HEK293 (cell line): ENCODE measurements around the gene STAB2.

Experiments
- CTCF ChIA-PET: fragments of 350-600 bp; formaldehyde crosslinking; extraction: SDS; loops from one replicate; lab custom pipeline; 2021; ENCODE audit warnings: antibody characterized with exemption; lab: Yijun Ruan, JAX
- POLR2A ChIA-PET: fragments of 300-600 bp; formaldehyde crosslinking; extraction: SDS; loops from one replicate; lab custom pipeline; 2020; ENCODE audit warnings: antibody characterized with exemption, inconsistent platforms; lab: Yijun Ruan, JAX
- H3K27ac ChIP-seq: fragments of 200-500 bp; sonication (Bioruptor generic); 2 replicates; pipeline ENCODE4 v1.5.1; 2014; ENCODE audit warnings: low read depth, low read length, control low read depth, inconsistent platforms; ENCODE audit errors: extremely low read depth
- H3K36me3 ChIP-seq, 2 experiments: fragments of 200-500 bp in 1 of 2; sonication (Bioruptor generic) in 1 of 2; 1 replicate in 1 of 2; 2 replicates in 1 of 2; pipeline ENCODE4 v1.5.1; 2014 to 2017; ENCODE audit warnings: inconsistent platforms in 2 of 2, low read length in 2 of 2; ENCODE audit not compliant: control insufficient read depth in 2 of 2, insufficient read depth in 1 of 2
- H3K4me1 ChIP-seq: fragments of 200-500 bp; sonication (Bioruptor generic); 2 replicates; pipeline ENCODE4 v1.5.1; 2014; ENCODE audit warnings: mild to moderate bottlenecking, low read length, inconsistent platforms; ENCODE audit not compliant: control insufficient read depth, insufficient read depth
- H3K4me3 ChIP-seq: 2 replicates; pipeline ENCODE4 v1.5.1; 2011; ENCODE audit warnings: low read depth, mild to moderate bottlenecking, control low read depth, low read length, moderate library complexity
- H3K9me3 ChIP-seq: fragments of 200-500 bp; sonication (Bioruptor generic); 2 replicates; pipeline ENCODE4 v1.5.1; 2014; ENCODE audit warnings: low read depth, low read length, inconsistent platforms; ENCODE audit not compliant: control insufficient read depth, insufficient read depth
- BCL11A ChIP-seq: fragments of 450-650 bp; formaldehyde crosslinking; IDR thresholded peaks from 2 replicates; pipeline ENCODE4 v1.5.1; 2016; ENCODE audit warnings: low read depth, missing biosample characterization, missing genetic modification characterization
- KLF9 ChIP-seq: fragments of 450-650 bp; formaldehyde crosslinking; IDR thresholded peaks from 2 replicates; pipeline ENCODE4 v1.5.1; 2016; ENCODE audit warnings: missing biosample characterization, missing genetic modification characterization, low read depth
- RBAK ChIP-seq: fragments of 450-650 bp; formaldehyde crosslinking; IDR thresholded peaks from 2 replicates; pipeline ENCODE4 v1.5.1; 2016; ENCODE audit warnings: missing biosample characterization, missing genetic modification characterization
- ZNF157 ChIP-seq: fragments of 450-650 bp; formaldehyde crosslinking; IDR thresholded peaks from 2 replicates; pipeline ENCODE4 v1.5.1; 2016; ENCODE audit warnings: missing biosample characterization, missing genetic modification characterization
- ZNF174 ChIP-seq: fragments of 450-650 bp; formaldehyde crosslinking; IDR thresholded peaks from 2 replicates; pipeline ENCODE4 v1.5.0; 2017; ENCODE audit warnings: missing biosample characterization, mild to moderate bottlenecking, missing genetic modification characterization
- ZNF18 ChIP-seq: fragments of 450-650 bp; formaldehyde crosslinking; IDR thresholded peaks from 2 replicates; pipeline ENCODE4 v1.5.1; 2016; ENCODE audit warnings: missing biosample characterization, missing genetic modification characterization
- ZNF2 ChIP-seq: fragments of 450-650 bp; formaldehyde crosslinking; IDR thresholded peaks from 2 replicates; pipeline ENCODE4 v1.5.1; 2016; ENCODE audit warnings: missing biosample characterization, missing genetic modification characterization
- ZNF202 ChIP-seq: fragments of 450-650 bp; formaldehyde crosslinking; IDR thresholded peaks from 2 replicates; pipeline ENCODE4 v1.5.1; 2016; ENCODE audit warnings: missing biosample characterization, missing genetic modification characterization, borderline replicate concordance
- ZNF211 ChIP-seq: fragments of 450-650 bp; formaldehyde crosslinking; IDR thresholded peaks from 2 replicates; pipeline ENCODE4 v1.5.1; 2016; ENCODE audit warnings: low read depth, missing biosample characterization, missing genetic modification characterization
- ZNF404 ChIP-seq: fragments of 450-650 bp; formaldehyde crosslinking; IDR thresholded peaks from 2 replicates; pipeline ENCODE4 v1.5.1; 2017; ENCODE audit warnings: missing biosample characterization, missing genetic modification characterization
- ZNF529 ChIP-seq: fragments of 450-650 bp; formaldehyde crosslinking; IDR thresholded peaks from 2 replicates; pipeline ENCODE4 v1.5.1; 2017; ENCODE audit warnings: missing genetic modification characterization, missing biosample characterization; ENCODE audit not compliant: insufficient replicate concordance
- ZNF548 ChIP-seq: fragments of 450-650 bp; formaldehyde crosslinking; IDR thresholded peaks from 2 replicates; pipeline ENCODE4 v1.5.1; 2016; ENCODE audit warnings: missing biosample characterization, missing genetic modification characterization
- ZNF596 ChIP-seq: fragments of 450-650 bp; IDR thresholded peaks from 2 replicates; pipeline ENCODE4 v1.5.0; 2018; ENCODE audit warnings: missing biosample characterization, mild to moderate bottlenecking, missing genetic modification characterization, moderate library complexity
- ZNF792 ChIP-seq: fragments of 450-650 bp; formaldehyde crosslinking; IDR thresholded peaks from 2 replicates; pipeline ENCODE4 v1.5.1; 2016; ENCODE audit warnings: missing biosample characterization, missing genetic modification characterization
- TF ChIP-seq, protein P1 (sequence below): fragments of 450-650 bp; formaldehyde crosslinking; conservative IDR thresholded peaks from 2 replicates; pipeline ENCODE4 v1.5.1; 2016; ENCODE audit warnings: low read depth, missing biosample characterization, missing genetic modification characterization
- TF ChIP-seq, protein P2 (sequence below): fragments of 450-650 bp; formaldehyde crosslinking; IDR thresholded peaks from 2 replicates; pipeline ENCODE4 v1.5.1; 2016; ENCODE audit warnings: missing biosample characterization, missing genetic modification characterization
- TF ChIP-seq, protein P3 (sequence below): fragments of 450-650 bp; formaldehyde crosslinking; conservative IDR thresholded peaks from 2 replicates; pipeline ENCODE4 v1.5.1; 2016; ENCODE audit warnings: low read depth, missing biosample characterization, missing genetic modification characterization

STAB2 gene

GRCh38 chr12:103667125-103667524, 80.1 kb downstream of the STAB2 start:
- Histone ChIP-seq H3K27ac (no peak overlapping the region), H3K36me3 (no peaks in the 10 kb centered on the region)
- TF ChIP-seq, protein P1, sequence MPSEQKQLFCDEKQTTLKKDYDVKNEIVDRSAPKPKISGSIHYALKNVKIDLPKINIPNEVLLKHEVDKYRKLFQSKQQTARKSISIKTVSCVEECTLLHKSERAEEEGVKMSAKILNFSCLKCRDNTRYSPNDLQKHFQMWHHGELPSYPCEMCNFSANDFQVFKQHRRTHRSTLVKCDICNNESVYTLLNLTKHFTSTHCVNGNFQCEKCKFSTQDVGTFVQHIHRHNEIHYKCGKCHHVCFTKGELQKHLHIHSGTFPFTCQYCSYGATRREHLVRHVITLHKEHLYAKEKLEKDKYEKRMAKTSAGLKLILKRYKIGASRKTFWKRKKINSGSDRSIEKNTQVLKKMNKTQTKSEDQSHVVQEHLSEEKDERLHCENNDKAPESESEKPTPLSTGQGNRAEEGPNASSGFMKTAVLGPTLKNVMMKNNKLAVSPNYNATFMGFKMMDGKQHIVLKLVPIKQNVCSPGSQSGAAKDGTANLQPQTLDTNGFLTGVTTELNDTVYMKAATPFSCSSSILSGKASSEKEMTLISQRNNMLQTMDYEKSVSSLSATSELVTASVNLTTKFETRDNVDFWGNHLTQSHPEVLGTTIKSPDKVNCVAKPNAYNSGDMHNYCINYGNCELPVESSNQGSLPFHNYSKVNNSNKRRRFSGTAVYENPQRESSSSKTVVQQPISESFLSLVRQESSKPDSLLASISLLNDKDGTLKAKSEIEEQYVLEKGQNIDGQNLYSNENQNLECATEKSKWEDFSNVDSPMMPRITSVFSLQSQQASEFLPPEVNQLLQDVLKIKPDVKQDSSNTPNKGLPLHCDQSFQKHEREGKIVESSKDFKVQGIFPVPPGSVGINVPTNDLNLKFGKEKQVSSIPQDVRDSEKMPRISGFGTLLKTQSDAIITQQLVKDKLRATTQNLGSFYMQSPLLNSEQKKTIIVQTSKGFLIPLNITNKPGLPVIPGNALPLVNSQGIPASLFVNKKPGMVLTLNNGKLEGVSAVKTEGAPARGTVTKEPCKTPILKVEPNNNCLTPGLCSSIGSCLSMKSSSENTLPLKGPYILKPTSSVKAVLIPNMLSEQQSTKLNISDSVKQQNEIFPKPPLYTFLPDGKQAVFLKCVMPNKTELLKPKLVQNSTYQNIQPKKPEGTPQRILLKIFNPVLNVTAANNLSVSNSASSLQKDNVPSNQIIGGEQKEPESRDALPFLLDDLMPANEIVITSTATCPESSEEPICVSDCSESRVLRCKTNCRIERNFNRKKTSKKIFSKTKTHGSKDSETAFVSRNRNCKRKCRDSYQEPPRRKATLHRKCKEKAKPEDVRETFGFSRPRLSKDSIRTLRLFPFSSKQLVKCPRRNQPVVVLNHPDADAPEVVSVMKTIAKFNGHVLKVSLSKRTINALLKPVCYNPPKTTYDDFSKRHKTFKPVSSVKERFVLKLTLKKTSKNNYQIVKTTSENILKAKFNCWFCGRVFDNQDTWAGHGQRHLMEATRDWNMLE (tag by site-specific recombination) = no peak
- TF ChIP-seq KLF9 (tag by site-specific recombination) = no peak
- TF ChIP-seq, protein P2, sequence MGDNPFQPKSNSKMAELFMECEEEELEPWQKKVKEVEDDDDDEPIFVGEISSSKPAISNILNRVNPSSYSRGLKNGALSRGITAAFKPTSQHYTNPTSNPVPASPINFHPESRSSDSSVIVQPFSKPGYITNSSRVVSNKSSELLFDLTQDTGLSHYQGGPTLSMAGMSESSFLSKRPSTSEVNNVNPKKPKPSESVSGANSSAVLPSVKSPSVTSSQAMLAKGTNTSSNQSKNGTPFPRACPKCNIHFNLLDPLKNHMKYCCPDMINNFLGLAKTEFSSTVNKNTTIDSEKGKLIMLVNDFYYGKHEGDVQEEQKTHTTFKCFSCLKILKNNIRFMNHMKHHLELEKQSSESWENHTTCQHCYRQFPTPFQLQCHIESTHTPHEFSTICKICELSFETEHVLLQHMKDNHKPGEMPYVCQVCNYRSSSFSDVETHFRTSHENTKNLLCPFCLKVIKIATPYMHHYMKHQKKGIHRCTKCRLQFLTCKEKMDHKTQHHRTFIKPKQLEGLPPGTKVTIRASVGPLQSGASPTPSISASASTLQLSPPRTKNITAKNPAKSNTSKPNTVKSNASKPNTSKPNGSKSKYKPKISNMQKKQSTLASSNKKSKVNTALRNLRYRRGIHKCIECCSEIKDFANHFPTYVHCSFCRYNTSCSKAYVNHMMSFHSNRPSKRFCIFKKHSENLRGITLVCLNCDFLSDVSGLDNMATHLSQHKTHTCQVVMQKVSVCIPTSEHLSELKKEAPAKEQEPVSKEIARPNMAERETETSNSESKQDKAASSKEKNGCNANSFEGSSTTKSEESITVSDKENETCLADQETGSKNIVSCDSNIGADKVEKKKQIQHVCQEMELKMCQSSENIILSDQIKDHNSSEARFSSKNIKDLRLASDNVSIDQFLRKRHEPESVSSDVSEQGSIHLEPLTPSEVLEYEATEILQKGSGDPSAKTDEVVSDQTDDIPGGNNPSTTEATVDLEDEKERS = no peak
- no peak for TF ChIP-seq ZNF18
- no peak for TF ChIP-seq ZNF174 (tag by site-specific recombination)
- no peak for TF ChIP-seq ZNF211 (tag by site-specific recombination)
- no peak for TF ChIP-seq ZNF202 (tag by site-specific recombination)
- TF ChIP-seq ZNF596 (tag by site-specific recombination) = no peak
- TF ChIP-seq RBAK (tag by site-specific recombination) = no peak
- TF ChIP-seq ZNF792 (tag by site-specific recombination) = no peak
- no peak for TF ChIP-seq ZNF548 (tag by site-specific recombination)
- no peak for TF ChIP-seq ZNF2
- TF ChIP-seq ZNF404 = no peak
- TF ChIP-seq ZNF529 (tag by site-specific recombination) = no peak
- TF ChIP-seq, protein P3, sequence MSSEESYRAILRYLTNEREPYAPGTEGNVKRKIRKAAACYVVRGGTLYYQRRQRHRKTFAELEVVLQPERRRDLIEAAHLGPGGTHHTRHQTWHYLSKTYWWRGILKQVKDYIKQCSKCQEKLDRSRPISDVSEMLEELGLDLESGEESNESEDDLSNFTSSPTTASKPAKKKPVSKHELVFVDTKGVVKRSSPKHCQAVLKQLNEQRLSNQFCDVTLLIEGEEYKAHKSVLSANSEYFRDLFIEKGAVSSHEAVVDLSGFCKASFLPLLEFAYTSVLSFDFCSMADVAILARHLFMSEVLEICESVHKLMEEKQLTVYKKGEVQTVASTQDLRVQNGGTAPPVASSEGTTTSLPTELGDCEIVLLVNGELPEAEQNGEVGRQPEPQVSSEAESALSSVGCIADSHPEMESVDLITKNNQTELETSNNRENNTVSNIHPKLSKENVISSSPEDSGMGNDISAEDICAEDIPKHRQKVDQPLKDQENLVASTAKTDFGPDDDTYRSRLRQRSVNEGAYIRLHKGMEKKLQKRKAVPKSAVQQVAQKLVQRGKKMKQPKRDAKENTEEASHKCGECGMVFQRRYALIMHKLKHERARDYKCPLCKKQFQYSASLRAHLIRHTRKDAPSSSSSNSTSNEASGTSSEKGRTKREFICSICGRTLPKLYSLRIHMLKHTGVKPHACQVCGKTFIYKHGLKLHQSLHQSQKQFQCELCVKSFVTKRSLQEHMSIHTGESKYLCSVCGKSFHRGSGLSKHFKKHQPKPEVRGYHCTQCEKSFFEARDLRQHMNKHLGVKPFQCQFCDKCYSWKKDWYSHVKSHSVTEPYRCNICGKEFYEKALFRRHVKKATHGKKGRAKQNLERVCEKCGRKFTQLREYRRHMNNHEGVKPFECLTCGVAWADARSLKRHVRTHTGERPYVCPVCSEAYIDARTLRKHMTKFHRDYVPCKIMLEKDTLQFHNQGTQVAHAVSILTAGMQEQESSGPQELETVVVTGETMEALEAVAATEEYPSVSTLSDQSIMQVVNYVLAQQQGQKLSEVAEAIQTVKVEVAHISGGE (tag by site-specific recombination) = no peak
- TF ChIP-seq ZNF157 (tag by site-specific recombination) = no peak
- no peak for TF ChIP-seq BCL11A (tag by site-specific recombination)
- TF ChIP-seq, all 188 proteins: peak for 0
- ChIA-PET CTCF (interaction anchor here (0.7 to 2.7 kb wide), 2 partner anchors 34 to 35 kb away, joined by 3 to 15 read pairs; no protein-coding TSS in a partner anchor), POLR2A (no interaction called here)
- H3K4me1 ChIP-seq = no peaks in the 10 kb centered on the region; the same call in 1 of the 2 replicates
- no peaks in the 10 kb centered on the region for H3K9me3 ChIP-seq
- H3K4me3 ChIP-seq = no peak overlapping the region
